Fibroblast of villous mesenchyme (primary cell): ENCODE data around the gene KCNAB1. TPM values are rescaled to one million over a fixed set of nuclear protein-coding genes. Genes with fewer than 3 reads are reported as not detected.
"Not testable (repeated sequence)": the region's sequence is repeated elsewhere in the genome, so short reads cannot be mapped to it uniquely, and the experiment has no call there.

ENCODE experiments used
- DNase-seq: peaks from one replicate; pipeline ENCODE4 v3.0.0-alpha.2; 2010; ENCODE audit warnings: low read depth
- H3K4me3 ChIP-seq: 2 replicates; pipeline ENCODE4 v1.5.1; 2011; ENCODE audit warnings: low read depth, mild to moderate bottlenecking, low read length
- CTCF ChIP-seq: IDR thresholded peaks from 2 replicates; pipeline ENCODE4 v1.5.1; 2012; ENCODE audit warnings: low read depth, mild to moderate bottlenecking, low read length; ENCODE audit not compliant: insufficient read depth
- total RNA-seq: library from RNA; depleted of rRNA; stranded (reverse); fragments of >200 nt; gene quantifications from 2 replicates; pipeline ENCODE4 v1.2.3, GENCODE V29; 2012

Gene KCNAB1
- total RNA-seq, 1 donor: not detected

GRCh38 chr3:156264771-156265170 lies 144.4 kb downstream of the KCNAB1 start:
- DNase-seq: no peak
- no peak overlapping the region for H3K4me3 ChIP-seq
- no peak for TF ChIP-seq CTCF

- TF ChIP-seq CTCF: no peak
- no peak overlapping the region for H3K4me3 ChIP-seq
Measured at GRCh38 chr3:156271508-156271907, 151.1 kb downstream of the KCNAB1 start.

GRCh38 chr3:156271995-156272719 lies 151.8 kb downstream of the KCNAB1 start:
- no peak for TF ChIP-seq CTCF
- no peak for DNase-seq
- H3K4me3 ChIP-seq: no peak overlapping the region

More at GRCh38 chr3:156271508-156271907, 151.1 kb downstream of the KCNAB1 start:
- no peak for DNase-seq

GRCh38 chr3:156273111-156273694 lies 152.8 kb downstream of the KCNAB1 start:
- DNase-seq: no peak
- no peak overlapping the region for H3K4me3 ChIP-seq
- no peak for TF ChIP-seq CTCF

- DNase-seq: no peak
- no peak for TF ChIP-seq CTCF
- H3K4me3 ChIP-seq: no peak overlapping the region
Measured at GRCh38 chr3:156274791-156275190, 154.4 kb downstream of the KCNAB1 start.

GRCh38 chr3:156284637-156285036 lies 164.3 kb downstream of the KCNAB1 start:
- H3K4me3 ChIP-seq, DNase-seq: not testable (repeated sequence)

GRCh38 chr3:156285626-156286025 lies 165.2 kb downstream of the KCNAB1 start:
- no peak for DNase-seq
- no peak for TF ChIP-seq CTCF
- no peak overlapping the region for H3K4me3 ChIP-seq
